ENCODE measurements around the gene SGSM1.
A peak's percentile ranks its signal among the peaks of the same experiment; 100 is the strongest.

SGSM1 gene

GRCh38 chr22:24806663-24807001 lies 621 bp downstream of the SGSM1 start:
- no peak for DNase-seq

- DNase-seq: no peak
Measured at GRCh38 chr22:24807284-24807950, 1.4 kb downstream of the SGSM1 start.

GRCh38 chr22:24809331-24809730 lies 3.3 kb downstream of the SGSM1 start:
- DNase-seq: no peak

GRCh38 chr22:24810043-24810749 lies 4.2 kb downstream of the SGSM1 start:
- peak; percentile 80 for DNase-seq

- no peak for DNase-seq
Measured at GRCh38 chr22:24812950-24813775, 7.2 kb downstream of the SGSM1 start.

- no peak for DNase-seq
Measured at GRCh38 chr22:24813861-24814770, 8.1 kb downstream of the SGSM1 start.

GRCh38 chr22:24816806-24817205 lies 10.8 kb downstream of the SGSM1 start:
- no peak for DNase-seq

GRCh38 chr22:24819487-24819886 lies 13.5 kb downstream of the SGSM1 start:
- DNase-seq: no peak

GRCh38 chr22:24819911-24820461 lies 14.0 kb downstream of the SGSM1 start:
- no peak for DNase-seq

- no peak for DNase-seq
Measured at GRCh38 chr22:24822471-24822870, 16.5 kb downstream of the SGSM1 start.

- no peak for DNase-seq
Measured at GRCh38 chr22:24823787-24824186, 17.8 kb downstream of the SGSM1 start.

- no peak for DNase-seq
Measured at GRCh38 chr22:24824250-24824649, 18.2 kb downstream of the SGSM1 start.

GRCh38 chr22:24824915-24825314 lies 18.9 kb downstream of the SGSM1 start:
- no peak for DNase-seq

GRCh38 chr22:24826710-24827285 lies 20.8 kb downstream of the SGSM1 start:
- DNase-seq: no peak

GRCh38 chr22:24827296-24827695 lies 21.3 kb downstream of the SGSM1 start:
- no peak for DNase-seq

- DNase-seq: no peak
Measured at GRCh38 chr22:24830205-24830979, 24.4 kb downstream of the SGSM1 start.

- DNase-seq: no peak
Measured at GRCh38 chr22:24831687-24832086, 25.7 kb downstream of the SGSM1 start.

GRCh38 chr22:24833881-24834495 lies 28.0 kb downstream of the SGSM1 start:
- DNase-seq: no peak

- DNase-seq: no peak
Measured at GRCh38 chr22:24834845-24835570, 29.0 kb downstream of the SGSM1 start.

- no peak for DNase-seq
Measured at GRCh38 chr22:24836282-24836681, 30.3 kb downstream of the SGSM1 start.
